HG02840 (cell line): ENCODE data around the gene WBP1.
A peak's percentile ranks its signal among the peaks of the same experiment; 100 is the strongest.
"Not testable (repeated sequence)": the region's sequence is repeated elsewhere in the genome, so short reads cannot be mapped to it uniquely, and the experiment has no call there.

Experiments
- ATAC-seq: cut with Tn5 transposase; IDR thresholded peaks from one replicate; pipeline ENCODE4 v1.9.1; 2021; ENCODE audit warnings: mild to moderate bottlenecking, moderate library complexity, moderate number of reproducible peaks; ENCODE audit not compliant: unreplicated experiment, low FRiP score

Gene WBP1

DNA sequence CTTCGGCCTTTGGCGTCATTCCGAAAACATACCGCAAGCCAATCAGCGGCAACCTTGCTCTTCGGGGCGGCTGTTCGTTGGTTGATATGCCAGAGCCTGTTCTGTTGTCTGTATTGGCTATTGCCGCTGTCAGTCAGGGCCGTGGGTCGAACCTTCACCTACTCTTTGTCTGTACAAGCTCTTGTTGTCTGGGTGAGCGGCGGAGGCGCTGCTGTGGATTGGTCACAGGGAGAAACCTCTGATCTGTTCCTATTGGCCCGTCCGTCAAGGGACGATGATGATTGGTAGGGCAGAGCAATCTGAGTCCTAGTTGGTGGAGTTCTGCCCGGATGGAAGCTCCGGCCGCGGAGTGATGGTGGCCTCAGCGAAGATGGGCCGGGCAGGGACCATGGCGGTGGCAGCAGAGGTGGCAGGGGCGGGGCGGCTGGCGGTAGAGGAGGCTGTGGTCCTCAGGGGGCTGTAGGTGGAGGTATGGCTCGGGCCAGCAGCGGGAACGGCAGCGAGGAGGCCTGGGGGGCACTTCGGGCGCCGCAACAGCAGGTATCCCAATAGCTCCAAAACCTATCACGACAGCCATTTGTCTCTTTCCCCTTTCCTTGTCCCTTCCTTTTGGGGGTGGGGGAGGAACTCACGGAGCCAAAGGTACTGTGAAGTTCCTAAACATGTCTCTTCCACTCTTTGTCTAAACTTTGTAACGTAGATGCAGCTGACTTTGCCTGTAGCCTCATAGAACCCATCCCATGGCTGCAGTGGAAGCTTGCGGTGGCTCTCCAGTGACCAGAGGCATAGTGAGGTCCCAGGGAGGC lies at the start of gene WBP1:
WBP1 (plus strand) TSS at position 307 of the 806 bp plus-strand sequence; CDS start at position 472, 165 bp downstream.
- peak; percentile 85 for ATAC-seq

DNA sequence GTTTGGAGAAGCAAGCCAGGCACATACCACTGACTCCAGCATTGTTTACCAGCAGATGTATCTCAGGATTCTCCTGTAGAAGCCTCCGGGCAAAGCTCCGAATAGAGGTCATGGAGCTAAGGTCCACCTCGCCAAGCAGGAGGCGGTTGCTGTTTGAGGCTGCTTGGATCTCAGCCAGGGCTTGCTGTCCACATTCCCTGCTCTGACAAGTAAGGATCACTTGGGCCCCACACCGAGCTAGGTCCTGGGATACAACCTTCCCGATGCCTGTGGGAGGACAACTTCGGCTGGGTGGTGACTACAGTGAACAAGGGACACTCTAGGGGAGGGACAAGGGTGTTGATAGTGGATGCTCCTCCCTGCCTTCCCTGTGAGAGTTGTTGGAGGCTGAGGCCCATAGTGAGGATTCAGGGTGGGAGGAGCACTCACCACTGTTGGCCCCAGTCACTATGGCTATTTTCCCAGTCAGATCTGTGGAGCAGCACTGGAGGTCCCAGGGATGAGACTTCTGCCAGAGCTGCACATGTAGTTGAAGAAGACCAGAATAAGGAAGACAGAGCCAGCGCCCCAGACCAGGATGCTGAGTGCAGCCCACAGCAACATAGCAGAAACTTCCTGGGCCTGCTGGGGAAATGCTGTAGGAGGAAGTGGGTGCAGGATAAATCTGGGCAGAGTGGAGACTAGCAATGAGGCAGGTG lies 45.1 kb upstream of the WBP1 start:
- no peak for ATAC-seq

DNA sequence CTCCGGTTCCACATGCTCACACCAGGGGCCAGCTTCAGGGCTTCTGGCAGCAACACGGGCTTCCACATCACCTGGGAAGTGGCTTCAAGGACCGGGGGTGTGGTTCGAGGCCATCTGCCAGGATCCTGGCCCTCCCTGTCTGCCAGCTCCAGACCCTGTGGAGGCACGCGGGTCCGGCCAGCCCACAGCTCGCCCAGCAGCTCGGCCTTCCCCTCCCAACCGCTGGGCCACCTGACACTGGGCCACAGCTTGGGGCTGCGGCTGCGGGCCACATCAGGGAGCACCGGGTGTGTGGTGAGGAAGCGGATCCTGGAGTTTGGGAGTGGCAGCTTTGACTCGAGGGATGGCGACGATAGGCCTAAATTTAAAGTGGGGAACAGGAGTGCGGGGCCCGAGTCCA lies 43.8 kb upstream of the WBP1 start:
- ATAC-seq = no peak

DNA sequence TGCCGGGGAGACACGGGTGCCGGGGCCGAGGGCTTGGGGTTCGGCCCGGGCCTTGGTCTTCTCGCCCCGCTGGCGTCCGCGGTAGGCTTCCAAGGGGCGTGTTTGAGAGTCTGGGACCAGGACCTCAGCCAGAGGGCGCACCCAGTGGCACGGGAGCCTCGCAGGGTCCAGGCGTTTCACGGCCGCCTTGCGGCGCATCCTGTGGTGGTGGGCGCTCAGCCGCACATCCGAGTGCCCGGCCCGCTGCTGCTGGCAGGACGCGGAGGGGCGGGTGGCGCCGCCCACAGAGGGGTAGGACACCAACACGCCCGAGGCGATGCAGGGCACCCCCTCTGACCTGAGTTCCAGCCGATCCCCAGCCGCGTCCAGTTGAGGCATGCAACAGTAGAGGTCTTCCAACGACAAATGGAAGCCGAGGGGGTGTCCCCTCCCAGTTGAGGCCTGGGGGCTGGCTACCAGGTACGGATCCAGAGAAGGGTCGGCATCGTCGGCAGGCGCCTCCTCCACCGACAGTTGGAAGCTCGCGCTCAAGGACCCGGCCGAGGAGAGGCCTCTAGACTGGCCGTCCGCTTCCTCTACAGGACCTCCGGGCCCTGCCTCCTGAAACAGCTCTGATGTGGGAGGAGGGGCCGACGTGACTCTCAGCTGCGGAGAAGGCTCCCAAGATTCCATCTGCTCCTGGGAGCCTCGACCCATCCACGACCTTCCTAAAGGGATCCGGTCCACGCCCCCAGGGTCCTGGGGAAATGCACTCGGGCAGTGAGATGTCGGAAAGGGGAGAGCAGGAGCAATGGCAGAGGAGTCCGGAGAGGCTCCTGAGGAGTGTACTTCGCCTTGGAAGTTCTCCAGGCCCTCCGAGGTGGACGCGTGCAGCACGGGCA lies 43.1 kb upstream of the WBP1 start:
- no peak for ATAC-seq

DNA sequence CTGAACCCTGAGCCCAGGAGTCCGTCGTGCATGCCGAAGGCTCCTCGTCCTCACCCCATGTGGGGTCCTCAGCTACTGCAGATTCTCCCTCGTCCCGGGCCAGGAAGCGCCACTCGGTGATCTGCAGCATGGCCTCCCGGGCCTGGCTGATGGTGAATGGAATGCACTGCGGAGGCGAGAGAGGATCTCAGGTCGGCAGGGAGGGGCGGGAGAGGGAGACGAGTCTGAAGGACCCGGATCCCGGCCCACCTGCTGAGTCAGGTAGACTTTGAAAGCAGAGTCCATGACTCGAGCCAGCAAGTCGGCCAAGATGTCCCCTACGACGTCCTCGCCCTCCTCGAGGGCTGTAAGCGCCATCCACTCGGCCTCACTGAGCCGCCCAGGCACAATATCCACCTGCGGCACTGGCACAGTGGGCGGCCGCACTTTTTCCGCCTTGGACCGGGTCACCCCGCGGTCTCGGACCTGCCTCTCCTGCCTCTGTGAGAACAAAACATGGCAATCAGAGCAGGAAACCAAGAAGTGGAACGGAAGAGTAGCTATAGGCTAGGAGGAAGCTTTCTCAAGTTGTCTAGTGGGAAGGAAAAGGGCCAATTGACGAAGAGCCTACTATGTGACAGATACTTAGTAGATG lies 42.4 kb upstream of the WBP1 start:
- no peak for ATAC-seq

DNA sequence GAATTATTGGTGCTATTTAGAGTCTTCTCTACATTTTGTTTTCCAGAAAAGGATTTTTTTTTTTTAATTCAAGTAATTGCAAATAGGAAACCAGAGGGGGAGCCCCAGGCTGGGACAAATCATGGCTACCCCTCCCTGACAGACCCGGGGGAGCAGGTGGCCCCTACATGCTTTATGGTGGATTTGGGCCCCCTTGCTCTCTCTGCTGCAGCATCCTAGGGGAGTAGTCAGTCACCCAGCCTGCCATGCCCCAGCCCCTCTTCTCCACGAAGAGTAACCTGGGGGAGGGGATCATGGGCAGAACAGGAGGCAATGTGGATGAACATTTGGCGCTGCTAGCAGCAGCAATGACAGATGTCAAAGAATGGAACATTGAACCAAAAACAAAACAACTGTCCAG lies 41.5 kb upstream of the WBP1 start:
- no peak for ATAC-seq

DNA sequence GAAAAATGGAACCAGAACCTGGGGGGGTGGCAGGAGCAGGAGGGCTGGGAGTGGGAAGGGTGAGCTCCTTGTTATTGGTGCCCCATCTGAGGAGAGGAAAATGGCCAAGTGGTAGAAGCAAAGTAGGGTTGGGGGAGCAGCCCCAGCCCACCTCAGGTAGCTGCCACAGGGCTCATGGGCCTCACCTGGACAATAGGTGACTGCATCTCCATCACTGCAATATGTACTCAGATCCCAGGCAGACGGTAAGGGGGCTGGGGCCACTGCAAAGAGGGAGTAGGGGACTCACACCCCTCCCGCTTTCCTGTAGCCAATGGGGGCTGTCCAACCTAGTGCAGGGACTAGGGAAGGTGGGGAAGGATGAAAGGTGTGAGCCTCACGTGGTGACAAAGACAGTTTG lies 41.0 kb upstream of the WBP1 start:
- ATAC-seq = no peak

DNA sequence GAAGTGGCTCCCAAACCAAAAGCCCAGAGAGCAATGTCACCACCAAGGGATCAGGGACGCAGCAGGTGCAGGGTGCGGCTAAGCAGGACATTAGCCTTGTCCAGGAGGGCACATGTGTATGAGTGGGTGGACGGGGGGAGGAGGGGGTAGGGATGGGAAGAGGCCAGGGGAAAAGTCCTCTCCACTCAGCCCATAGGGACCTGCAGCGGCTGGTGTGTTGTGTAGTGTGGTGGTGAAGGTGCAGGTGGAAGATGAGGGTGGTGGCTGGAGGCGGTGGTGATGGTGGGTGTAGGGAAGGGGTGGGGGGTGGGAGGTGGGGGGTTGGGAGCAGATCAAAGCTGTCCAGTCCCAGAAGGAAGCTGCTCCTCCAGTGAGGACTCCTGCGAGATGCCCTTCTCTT lies 40.5 kb upstream of the WBP1 start:
- ATAC-seq = no peak

DNA sequence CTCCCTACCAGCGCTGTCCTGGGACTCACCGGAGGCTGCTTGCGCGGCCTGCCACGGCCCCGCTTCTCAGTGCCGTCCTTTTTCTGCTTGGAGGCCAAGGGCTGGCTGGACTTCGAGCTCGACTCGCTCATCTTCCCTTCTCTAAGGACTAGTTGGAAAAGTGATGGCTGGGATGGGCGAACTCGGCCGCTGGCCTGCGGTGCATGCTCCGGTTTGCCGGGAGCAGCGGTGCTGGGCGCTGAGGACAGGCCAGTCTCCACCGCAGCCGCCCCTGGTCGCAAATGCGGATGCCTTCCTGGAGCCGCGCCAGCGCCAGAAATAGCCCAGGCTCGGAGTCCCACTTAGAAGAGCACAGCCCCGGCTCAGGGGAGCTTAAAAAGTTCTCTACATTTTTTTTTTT lies 39.9 kb upstream of the WBP1 start:
- no peak for ATAC-seq

DNA sequence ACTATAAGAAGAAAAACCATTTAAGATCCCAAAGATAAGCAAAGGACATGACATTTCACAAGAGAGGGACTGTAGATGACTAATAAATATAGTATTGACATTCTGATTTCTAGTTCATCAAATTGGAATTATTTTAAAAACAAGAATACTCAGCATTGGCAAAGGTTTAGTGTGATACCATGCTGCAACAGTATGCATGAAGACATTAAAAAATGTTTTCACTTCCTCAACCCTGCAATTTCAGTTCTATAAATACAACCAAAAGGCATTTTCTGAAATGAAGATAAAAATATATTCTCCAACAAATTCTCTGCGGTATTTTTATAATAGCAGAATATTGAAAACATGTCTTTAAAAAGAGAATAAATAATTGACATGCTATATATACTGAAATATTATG lies 38.9 kb upstream of the WBP1 start:
- no peak for ATAC-seq

DNA sequence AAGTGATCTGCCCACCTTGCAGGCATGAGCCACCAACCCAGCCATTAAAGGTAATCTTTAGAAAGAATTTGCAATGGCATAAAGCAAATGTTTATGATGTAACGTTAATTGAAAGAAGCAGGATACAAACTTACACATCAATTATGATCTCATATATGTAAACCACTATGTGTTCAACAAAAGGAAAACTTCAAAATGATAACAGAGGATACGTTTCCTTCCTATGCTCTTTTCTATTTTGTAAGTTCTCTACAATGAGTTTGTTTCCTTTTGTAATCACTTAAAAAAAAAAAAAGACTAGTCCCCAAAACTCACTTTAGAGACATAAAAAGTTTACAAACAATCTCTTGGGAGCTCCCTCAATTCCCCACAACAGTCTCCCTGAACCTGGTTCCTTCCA lies 38.2 kb upstream of the WBP1 start:
- no peak for ATAC-seq

DNA sequence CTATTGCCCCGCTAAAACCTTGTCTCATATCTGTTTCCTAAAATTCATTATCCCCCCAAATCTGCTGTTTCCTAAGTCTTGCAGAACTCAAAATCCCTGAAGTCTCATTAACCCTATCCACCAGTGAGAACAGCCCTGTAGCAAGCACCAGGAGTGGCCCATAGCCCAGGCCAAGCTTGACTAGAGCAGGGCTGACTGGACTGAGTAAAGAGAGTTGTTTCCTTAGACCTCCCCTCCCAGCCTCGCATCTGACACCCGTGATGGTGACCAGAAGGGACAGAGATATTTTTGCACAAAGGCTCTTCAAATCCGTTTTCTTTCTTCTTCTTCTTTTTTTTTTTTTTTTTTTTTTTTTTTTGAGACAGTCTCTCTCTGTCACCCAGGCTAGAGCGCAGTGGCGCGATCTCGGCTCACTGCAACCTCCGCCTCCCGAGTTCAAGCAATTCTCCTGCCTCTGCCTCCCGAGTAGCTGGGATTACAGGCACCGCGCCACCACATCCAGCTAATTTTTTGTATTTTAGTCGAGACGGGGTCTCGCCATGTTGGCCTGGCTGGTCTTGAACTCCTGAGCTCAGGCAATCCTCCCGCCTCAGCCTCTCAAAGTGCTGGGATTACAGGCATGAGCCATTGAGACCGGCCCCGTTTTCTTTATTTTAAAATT lies 37.7 kb upstream of the WBP1 start:
- ATAC-seq = not testable (repeated sequence)

DNA sequence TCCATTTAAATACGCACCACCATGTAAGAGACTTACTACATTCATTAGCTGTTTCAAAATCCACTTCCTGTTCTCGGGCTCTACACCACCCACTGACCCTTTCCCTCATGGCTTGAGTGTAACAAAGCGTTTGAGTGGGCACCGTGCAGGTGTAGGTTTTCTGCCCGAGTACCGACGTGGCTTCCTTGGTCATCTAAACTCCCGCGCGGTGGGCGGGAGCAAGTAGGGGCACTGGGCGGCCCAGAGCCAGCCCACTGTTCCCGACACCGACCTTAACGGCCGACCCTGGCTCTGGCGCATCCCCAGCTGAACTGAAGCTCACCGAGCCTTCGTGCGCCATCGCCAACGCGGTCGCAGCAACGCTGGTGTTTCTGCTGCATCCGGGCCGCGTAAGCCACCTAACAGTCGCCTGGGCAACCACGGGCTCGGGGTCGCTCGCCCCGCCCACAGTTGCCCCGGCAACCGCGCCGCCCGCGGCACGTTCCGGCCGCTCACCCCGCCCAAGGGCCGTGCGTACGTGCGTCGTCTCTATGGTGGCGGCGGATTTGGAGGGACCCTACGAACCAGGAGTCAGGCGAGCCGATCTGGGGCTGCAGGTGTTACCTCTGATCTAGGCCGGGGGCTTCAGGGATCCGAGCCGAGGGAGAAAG lies 36.9 kb upstream of the WBP1 start, which contains the start of the genes C2orf81 and WDR54:
C2orf81 (minus strand) TSS at position 399 of the 650 bp plus-strand sequence; CDS start at position 340, 59 bp downstream.
WDR54 (plus strand) TSS at position 510 of the 650 bp plus-strand sequence. CDS start 424 bp downstream, outside the sequence.
- ATAC-seq = peak; percentile 92

DNA sequence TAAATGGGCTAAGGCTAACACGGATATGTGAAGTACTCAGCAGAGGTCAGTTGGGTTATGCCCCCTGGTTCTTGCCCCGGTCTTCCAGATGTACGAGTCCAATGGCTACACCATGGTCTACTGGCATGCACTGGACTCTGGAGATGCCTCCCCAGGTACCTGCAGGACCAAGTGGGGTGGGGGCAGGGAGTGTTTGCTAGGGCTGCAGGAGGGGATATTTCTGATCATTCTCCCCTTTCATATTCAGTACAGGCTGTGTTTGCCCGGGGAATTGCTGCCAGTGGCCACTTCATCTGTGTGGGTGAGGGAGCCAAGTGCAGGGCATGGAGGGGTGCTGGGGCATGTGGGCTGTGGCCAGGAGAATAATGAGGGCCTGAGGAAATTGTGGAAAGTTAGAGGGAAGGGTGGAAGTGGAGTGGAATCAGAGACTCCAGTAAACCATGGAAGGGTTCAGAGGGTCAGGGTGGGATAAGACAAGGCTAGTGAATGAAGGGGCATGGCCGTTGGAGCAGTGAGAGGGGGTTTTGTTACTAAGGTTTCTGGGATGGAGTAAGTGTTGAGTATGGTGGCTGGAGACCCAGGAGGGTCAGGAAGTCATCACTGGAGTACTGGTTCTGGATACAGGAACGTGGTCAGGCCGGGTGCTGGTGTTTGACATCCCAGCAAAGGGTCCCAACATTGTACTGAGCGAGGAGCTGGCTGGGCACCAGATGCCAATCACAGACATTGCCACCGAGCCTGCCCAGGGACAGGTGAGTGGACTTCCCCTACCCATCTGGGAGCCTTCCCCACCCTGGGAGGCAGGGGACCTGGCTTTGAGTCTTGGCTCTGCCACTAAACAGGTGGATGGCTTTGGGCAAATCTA lies 34.8 kb upstream of the WBP1 start:
- ATAC-seq = no peak

DNA sequence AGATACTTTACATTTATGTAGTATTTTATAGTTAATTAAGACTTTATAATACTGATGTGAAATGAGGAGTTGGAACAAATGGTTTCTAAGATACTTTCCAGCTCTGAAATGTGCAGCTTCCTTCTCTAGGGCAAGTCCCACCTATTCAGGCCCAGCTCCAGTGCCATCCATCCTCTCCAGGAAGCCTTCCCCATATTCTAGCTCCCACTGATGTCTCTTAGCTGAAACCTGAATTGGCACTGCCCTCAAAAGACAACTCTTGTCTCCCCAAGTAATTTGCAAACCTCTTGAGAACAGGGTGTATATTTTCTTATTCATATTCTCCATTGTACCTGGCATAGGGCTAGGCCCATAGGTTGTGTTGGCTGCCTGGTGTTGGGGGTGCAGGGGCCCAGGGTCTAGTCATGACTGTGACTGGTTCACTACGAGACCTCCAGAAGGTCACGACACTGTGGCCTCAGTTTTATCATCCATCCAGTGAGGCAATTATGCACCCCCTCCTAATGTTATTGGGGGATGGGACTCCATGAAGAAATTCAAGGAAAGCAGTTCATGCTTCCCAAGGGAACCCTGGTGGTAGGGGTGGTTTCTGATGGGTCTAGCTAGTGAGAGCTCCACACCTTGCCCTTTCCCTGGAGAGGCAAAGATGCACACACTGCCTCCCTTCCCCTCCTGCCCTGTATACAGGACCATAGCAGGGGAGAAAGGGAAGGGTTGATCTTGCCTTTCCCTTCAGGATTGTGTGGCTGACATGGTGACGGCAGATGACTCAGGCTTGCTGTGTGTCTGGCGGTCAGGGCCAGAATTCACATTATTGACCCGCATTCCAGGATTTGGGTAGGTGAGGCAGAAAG lies 33.9 kb upstream of the WBP1 start:
- ATAC-seq = no peak

DNA sequence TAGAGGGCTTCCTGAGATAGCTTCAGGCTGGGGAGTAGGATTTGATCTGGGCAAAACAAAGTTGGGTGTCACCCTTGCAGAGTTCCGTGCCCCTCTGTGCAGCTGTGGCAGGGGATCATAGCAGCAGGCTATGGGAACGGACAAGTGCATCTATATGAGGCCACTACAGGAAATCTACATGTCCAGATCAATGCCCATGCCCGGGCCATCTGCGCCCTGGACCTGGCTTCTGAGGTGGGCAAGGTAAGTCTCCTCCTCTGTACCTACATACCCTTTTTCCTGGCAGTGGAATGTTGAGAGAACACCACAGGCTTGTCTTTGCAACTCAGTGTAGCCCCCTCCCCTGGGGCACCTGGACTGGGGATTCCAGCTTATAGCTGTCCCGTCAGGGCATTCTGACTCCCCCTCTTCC lies 33.2 kb upstream of the WBP1 start:
- no peak for ATAC-seq

DNA sequence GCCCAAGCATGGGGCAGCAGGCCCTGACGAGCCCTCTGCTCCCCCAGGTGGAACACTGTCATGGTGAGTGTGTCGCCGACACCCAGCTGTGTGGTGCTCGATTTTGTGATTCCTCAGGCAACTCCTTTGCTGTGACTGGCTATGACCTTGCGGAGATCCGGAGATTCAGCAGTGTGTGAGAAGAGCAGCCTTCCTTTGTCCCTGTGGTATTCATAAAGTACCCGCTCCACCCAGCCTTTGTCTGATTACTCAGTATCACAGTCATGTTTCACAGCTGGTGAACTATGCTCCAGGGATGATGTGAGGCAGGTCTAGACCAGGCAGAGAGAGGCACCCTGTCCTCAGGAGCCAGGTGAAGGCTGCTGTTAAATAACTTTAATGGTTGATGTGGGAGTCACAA lies 32.7 kb upstream of the WBP1 start:
- ATAC-seq = no peak
